Spinal cord (tissue), 10 donors: ENCODE data around the gene DPP6. TPM values are rescaled to one million over a fixed set of nuclear protein-coding genes. Genes with fewer than 3 reads are reported as not detected.
A peak's percentile ranks its signal among the peaks of the same experiment; 100 is the strongest.

Experiments used
- DNase-seq, 6 donors: peaks; one replicate each; pipeline versions ENCODE4 v3.0.0 to v3.0.0-alpha.2; 2013 to 2015; ENCODE audit warnings: low spot score in 6 of 6, low read depth in 4 of 6
- H3K27ac ChIP-seq: one replicate; pipeline ENCODE4 v1.5.1; 2013; ENCODE audit warnings: low read depth, low read length, control low read depth
- H3K27me3 ChIP-seq: one replicate; pipeline ENCODE4 v1.6.1; 2013; ENCODE audit warnings: low read length; ENCODE audit not compliant: control insufficient read depth, insufficient read depth
- H3K36me3 ChIP-seq: one replicate; pipeline ENCODE4 v1.6.1; 2013; ENCODE audit warnings: low read length; ENCODE audit not compliant: control insufficient read depth, insufficient read depth
- H3K4me1 ChIP-seq: one replicate; pipeline ENCODE4 v1.6.1; 2013; ENCODE audit warnings: low read length; ENCODE audit not compliant: control insufficient read depth, insufficient read depth
- H3K4me3 ChIP-seq: one replicate; pipeline ENCODE4 v1.5.1; 2013; ENCODE audit warnings: low read depth, low read length, control low read depth
- H3K9me3 ChIP-seq: one replicate; pipeline ENCODE4 v1.6.1; 2013; ENCODE audit warnings: low read length; ENCODE audit not compliant: control insufficient read depth, insufficient read depth
- WGBS: methylation state at CpG from one replicate; pipeline ENCODE4 v1.1.5; 2013; ENCODE audit warnings: missing lambda C conversion rate; ENCODE audit not compliant: insufficient coverage; 5-methylcytosine and 5-hydroxymethylcytosine counted together
- polyA plus RNA-seq, 2 donors: library from polyadenylated mRNA; unstranded; fragments of 120-200 nt; gene quantifications; one replicate each; pipeline ENCODE4 v1.2.1, GENCODE V29; 2013; ENCODE audit not compliant: insufficient read length in 2 of 2
- total RNA-seq, 2 donors: library from RNA; depleted of rRNA in 1 of 2; stranded (reverse); fragments of 120-200 nt in 1 of 2; fragments of >200 nt in 1 of 2; gene quantifications; one replicate each; pipeline versions ENCODE4 v1.2.3 to v1.2.4, GENCODE V29; 2013 to 2014
- donor health status: healthy.

Gene DPP6
- total and polyA plus RNA-seq, 4 donors = 36.3 to 104 (median 78.5) TPM

- no CpG with 5 or more reads among the region's 6 CpGs for WGBS
- H3K4me3 ChIP-seq = no peak overlapping the region
- no peak overlapping the region for H3K27ac ChIP-seq
- no peak for DNase-seq
- H3K36me3 ChIP-seq = no peaks in the 10 kb centered on the region
- no peaks in the 10 kb centered on the region for H3K9me3 ChIP-seq
- H3K4me1 ChIP-seq = peaks cover 7% of the 10 kb centered on the region
- no peaks in the 10 kb centered on the region for H3K27me3 ChIP-seq
These were observed 201.6 kb downstream of the DPP6 start for GRCh38 chr7:154253810-154254209.

GRCh38 chr7:154255324-154255723, 203.1 kb downstream of the DPP6 start:
- Histone ChIP-seq H3K27me3 (peaks cover 2% of the 10 kb centered on the region), H3K4me3 (no peak overlapping the region), H3K36me3 (no peaks in the 10 kb centered on the region), H3K4me1 (peaks cover 7% of the 10 kb centered on the region), H3K27ac (no peak overlapping the region), H3K9me3 (no peaks in the 10 kb centered on the region)
- 45% methylated on average over 5 of the region's 7 CpGs for WGBS
- DNase-seq = peak in 1 of 6 donors; percentile 30

GRCh38 chr7:154256150-154256549, 204.0 kb downstream of the DPP6 start:
- peaks cover 7% of the 10 kb centered on the region for H3K4me1 ChIP-seq
- no peak overlapping the region for H3K4me3 ChIP-seq
- no peaks in the 10 kb centered on the region for H3K36me3 ChIP-seq
- no peaks in the 10 kb centered on the region for H3K9me3 ChIP-seq
- 95% methylated on average over 7 of the region's 8 CpGs for WGBS
- no peak overlapping the region for H3K27ac ChIP-seq
- DNase-seq = no peak
- peaks cover 2% of the 10 kb centered on the region for H3K27me3 ChIP-seq

- Histone ChIP-seq H3K27ac (no peak overlapping the region), H3K4me1 (peaks cover 7% of the 10 kb centered on the region), H3K9me3 (no peaks in the 10 kb centered on the region), H3K27me3 (peaks cover 2% of the 10 kb centered on the region), H3K36me3 (no peaks in the 10 kb centered on the region), H3K4me3 (no peak overlapping the region)
- DNase-seq = no peak
- 69% methylated on average over 2 of the region's 3 CpGs for WGBS
These were observed 207.2 kb downstream of the DPP6 start for GRCh38 chr7:154259396-154259795.

GRCh38 chr7:154287356-154287755, 235.2 kb downstream of the DPP6 start:
- H3K9me3 ChIP-seq = no peaks in the 10 kb centered on the region
- H3K36me3 ChIP-seq = no peaks in the 10 kb centered on the region
- WGBS = 50% methylated on average over 7 of the region's 8 CpGs
- peak in 2 of 6 donors; percentile 28 to 45 for DNase-seq
- H3K27ac ChIP-seq = no peak overlapping the region
- H3K4me3 ChIP-seq = no peak overlapping the region
- H3K27me3 ChIP-seq = no peaks in the 10 kb centered on the region
- peaks cover 11% of the 10 kb centered on the region for H3K4me1 ChIP-seq

- Histone ChIP-seq H3K9me3 (no peaks in the 10 kb centered on the region), H3K36me3 (no peaks in the 10 kb centered on the region), H3K4me1 (peaks cover 11% of the 10 kb centered on the region), H3K27ac (no peak overlapping the region), H3K4me3 (no peak overlapping the region), H3K27me3 (no peaks in the 10 kb centered on the region)
- DNase-seq = no peak
- 88% methylated on average over 5 of the region's 5 CpGs for whole genome bisulfite sequencing
These were observed 236.9 kb downstream of the DPP6 start for GRCh38 chr7:154289119-154289518.

GRCh38 chr7:154296443-154296842, 244.2 kb downstream of the DPP6 start:
- H3K36me3 ChIP-seq = no peaks in the 10 kb centered on the region
- H3K9me3 ChIP-seq = no peaks in the 10 kb centered on the region
- H3K4me3 ChIP-seq = no peak overlapping the region
- H3K4me1 ChIP-seq = no peaks in the 10 kb centered on the region
- 38% methylated on average over 1 of the region's 4 CpGs for WGBS
- DNase-seq = no peak
- H3K27ac ChIP-seq = no peak overlapping the region
- no peaks in the 10 kb centered on the region for H3K27me3 ChIP-seq

GRCh38 chr7:154299736-154300135, 247.5 kb downstream of the DPP6 start:
- peak in 1 of 6 donors; percentile 18 for DNase-seq
- H3K9me3 ChIP-seq = no peaks in the 10 kb centered on the region
- no peaks in the 10 kb centered on the region for H3K36me3 ChIP-seq
- H3K27ac ChIP-seq = no peak overlapping the region
- no peaks in the 10 kb centered on the region for H3K27me3 ChIP-seq
- no peak overlapping the region for H3K4me3 ChIP-seq
- 84% methylated on average over 7 of the region's 8 CpGs for WGBS
- peaks cover 9% of the 10 kb centered on the region for H3K4me1 ChIP-seq

- no peak overlapping the region for H3K27ac ChIP-seq
- H3K4me3 ChIP-seq = no peak overlapping the region
- peaks cover 19% of the 10 kb centered on the region for H3K4me1 ChIP-seq
- H3K27me3 ChIP-seq = no peaks in the 10 kb centered on the region
- 100% methylated on average over 1 of the region's 2 CpGs for WGBS
- no peaks in the 10 kb centered on the region for H3K36me3 ChIP-seq
- DNase-seq = no peak
- no peaks in the 10 kb centered on the region for H3K9me3 ChIP-seq
These were observed 250.2 kb downstream of the DPP6 start for GRCh38 chr7:154302380-154302779.

GRCh38 chr7:154304231-154304630, 252.0 kb downstream of the DPP6 start:
- H3K27me3 ChIP-seq = no peaks in the 10 kb centered on the region
- H3K4me1 ChIP-seq = peaks cover 19% of the 10 kb centered on the region
- H3K36me3 ChIP-seq = no peaks in the 10 kb centered on the region
- peak overlapping the region; percentile 29 for H3K4me3 ChIP-seq
- WGBS = 54% methylated on average over 4 of the region's 4 CpGs
- H3K27ac ChIP-seq = no peak overlapping the region
- DNase-seq = peak in 1 of 6 donors; percentile 33
- H3K9me3 ChIP-seq = no peaks in the 10 kb centered on the region
